ENCODE results near the gene CCDC112.
"Not testable (repeated sequence)": the region's sequence is repeated elsewhere in the genome, so short reads cannot be mapped to it uniquely, and the experiment has no call there.

The CCDC112 gene, protein sequence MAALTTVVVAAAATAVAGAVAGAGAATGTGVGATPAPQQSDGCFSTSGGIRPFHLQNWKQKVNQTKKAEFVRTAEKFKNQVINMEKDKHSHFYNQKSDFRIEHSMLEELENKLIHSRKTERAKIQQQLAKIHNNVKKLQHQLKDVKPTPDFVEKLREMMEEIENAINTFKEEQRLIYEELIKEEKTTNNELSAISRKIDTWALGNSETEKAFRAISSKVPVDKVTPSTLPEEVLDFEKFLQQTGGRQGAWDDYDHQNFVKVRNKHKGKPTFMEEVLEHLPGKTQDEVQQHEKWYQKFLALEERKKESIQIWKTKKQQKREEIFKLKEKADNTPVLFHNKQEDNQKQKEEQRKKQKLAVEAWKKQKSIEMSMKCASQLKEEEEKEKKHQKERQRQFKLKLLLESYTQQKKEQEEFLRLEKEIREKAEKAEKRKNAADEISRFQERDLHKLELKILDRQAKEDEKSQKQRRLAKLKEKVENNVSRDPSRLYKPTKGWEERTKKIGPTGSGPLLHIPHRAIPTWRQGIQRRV

GRCh38 chr5:115296124-115297022 is at the start of gene CCDC112:
Gene CCDC112 (minus strand): TSS chr5:115296654. CDS start chr5:115296543, 111 bp downstream.
- DNase-seq (ENCODE audit: low read depth): peak; percentile 81

GRCh38 chr5:115345344-115345743 is 48.9 kb upstream of the CCDC112 start:
- DNase-seq (ENCODE audit: low read depth): no peak

DNA sequence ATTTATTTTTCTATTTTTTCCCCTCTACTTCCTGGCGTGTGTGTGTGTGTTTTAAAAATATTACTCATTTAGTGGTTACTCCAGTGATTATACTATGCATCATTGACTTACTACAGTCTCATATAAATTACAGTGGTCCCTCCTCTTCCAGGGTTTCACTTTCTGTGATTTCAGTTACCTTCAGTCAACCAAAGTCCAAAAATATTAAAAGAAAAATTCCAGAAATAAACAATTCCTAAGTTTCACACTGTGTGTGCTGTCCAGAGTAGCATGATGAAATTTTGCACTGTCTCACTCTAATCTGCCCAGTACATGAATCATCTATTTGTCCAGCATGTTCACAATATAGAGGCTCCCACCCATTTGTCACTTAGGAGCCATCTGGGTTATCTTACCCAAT is 47.4 kb upstream of the CCDC112 start:
- peak; percentile 57 for DNase-seq (ENCODE audit: low read depth)

GRCh38 chr5:115342590-115343377 is 46.3 kb upstream of the CCDC112 start:
- no peak for DNase-seq (ENCODE audit: low read depth)

- no peak for DNase-seq (ENCODE audit: low read depth)
Observed at GRCh38 chr5:115341745-115342144, 45.3 kb upstream of the CCDC112 start.

- no peak for DNase-seq (ENCODE audit: low read depth)
Observed at GRCh38 chr5:115338851-115339250, 42.4 kb upstream of the CCDC112 start.

- DNase-seq (ENCODE audit: low read depth): no peak
Observed at GRCh38 chr5:115337882-115338281, 41.4 kb upstream of the CCDC112 start.

GRCh38 chr5:115336964-115337363 is 40.5 kb upstream of the CCDC112 start:
- peak; percentile 36 for DNase-seq (ENCODE audit: low read depth)

DNA sequence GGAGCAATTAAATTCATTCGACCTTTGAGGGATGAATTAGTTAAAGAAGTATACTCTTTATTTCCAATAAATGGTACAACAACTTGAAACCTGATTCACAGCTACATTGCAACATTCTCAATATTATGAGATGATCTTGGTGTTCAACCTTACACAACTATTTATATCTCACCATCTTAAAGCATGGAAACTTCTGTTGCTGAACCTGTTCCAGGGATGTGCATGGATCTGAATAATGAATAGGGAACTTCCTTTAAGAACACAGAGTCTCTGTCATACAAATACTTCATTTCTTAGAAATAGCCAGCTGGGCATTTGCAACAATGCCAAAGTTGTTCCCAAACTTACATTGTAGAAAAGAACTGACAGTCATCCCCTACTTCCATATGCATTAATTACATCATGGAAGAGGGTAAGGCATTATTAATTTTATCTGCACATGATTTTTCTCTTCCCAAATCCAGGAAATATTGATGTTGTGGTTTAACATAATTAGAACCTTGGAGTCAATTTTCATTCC is 39.8 kb upstream of the CCDC112 start:
- peak; percentile 75 for DNase-seq (ENCODE audit: low read depth)

DNA sequence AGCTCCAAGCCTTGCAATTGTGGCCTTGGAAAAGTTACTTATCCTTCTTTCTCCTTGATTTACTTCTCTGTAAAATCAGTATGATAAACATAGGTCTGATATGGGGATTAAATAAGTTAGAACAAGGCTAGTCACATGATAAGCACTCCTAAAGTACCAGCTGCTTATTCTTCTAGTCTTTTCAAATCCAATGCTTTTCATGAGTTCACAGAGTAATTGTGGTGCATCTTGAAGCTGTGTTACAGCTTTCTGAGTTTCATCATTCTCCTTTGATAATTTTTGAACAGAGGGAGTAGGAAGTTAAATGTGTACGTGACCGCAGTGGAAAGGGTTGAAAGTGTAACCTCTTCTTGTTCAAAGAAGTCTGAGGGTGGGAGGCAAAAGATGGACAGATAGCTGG is 38.8 kb upstream of the CCDC112 start:
- DNase-seq (ENCODE audit: low read depth): no peak

GRCh38 chr5:115333164-115333563 is 36.7 kb upstream of the CCDC112 start:
- DNase-seq (ENCODE audit: low read depth): peak; percentile 63

DNA sequence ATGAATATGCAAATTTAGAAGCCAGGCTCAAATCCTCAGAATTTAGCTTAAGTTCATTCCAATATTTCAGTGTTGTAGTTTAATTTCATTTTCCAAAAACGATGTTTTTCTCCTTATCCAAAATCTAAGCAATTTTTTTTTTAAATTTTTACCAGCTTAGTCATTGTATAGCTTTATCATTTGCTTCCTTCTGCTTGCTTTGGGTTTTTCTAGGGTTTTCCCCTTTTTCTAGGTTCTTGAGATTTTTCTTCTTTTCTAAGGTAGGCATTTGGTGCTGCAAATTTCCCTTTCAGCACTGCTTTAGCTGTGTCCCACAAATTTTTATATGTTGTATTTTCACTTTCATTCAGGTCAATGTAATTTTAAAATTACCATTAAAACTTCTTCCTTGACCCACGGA is 34.4 kb upstream of the CCDC112 start:
- DNase-seq (ENCODE audit: low read depth): no peak

GRCh38 chr5:115329475-115329874 is 33.0 kb upstream of the CCDC112 start:
- no peak for DNase-seq (ENCODE audit: low read depth)

GRCh38 chr5:115328617-115329274 is 32.3 kb upstream of the CCDC112 start:
- not testable (repeated sequence) for DNase-seq (ENCODE audit: low read depth)

GRCh38 chr5:115325296-115325959 is 29.0 kb upstream of the CCDC112 start:
- no peak for DNase-seq (ENCODE audit: low read depth)

GRCh38 chr5:115324021-115324420 is 27.6 kb upstream of the CCDC112 start:
- no peak for DNase-seq (ENCODE audit: low read depth)

GRCh38 chr5:115322729-115323128 is 26.3 kb upstream of the CCDC112 start:
- DNase-seq (ENCODE audit: low read depth): no peak

DNA sequence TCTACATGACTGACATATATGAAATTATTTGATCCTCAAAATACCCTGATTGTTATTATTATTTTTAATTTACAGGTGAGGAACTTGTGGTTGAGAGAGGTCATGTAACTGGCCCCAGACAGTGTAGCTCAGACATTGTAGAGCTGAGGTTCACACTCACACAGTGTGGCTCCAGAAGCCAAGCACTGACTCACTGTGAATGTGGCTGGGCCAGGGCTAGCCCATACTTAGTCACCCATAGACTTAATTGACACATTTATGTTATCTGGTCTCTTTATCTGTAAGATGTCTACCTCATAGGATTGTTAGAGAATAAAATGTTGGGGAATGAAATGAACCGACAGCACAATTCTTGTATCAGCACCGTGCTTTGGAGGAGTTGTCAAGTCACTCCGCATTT is 24.9 kb upstream of the CCDC112 start:
- no peak for DNase-seq (ENCODE audit: low read depth)

GRCh38 chr5:115320515-115320914 is 24.1 kb upstream of the CCDC112 start:
- DNase-seq (ENCODE audit: low read depth): no peak

GRCh38 chr5:115320006-115320405 is 23.6 kb upstream of the CCDC112 start:
- no peak for DNase-seq (ENCODE audit: low read depth)

DNA sequence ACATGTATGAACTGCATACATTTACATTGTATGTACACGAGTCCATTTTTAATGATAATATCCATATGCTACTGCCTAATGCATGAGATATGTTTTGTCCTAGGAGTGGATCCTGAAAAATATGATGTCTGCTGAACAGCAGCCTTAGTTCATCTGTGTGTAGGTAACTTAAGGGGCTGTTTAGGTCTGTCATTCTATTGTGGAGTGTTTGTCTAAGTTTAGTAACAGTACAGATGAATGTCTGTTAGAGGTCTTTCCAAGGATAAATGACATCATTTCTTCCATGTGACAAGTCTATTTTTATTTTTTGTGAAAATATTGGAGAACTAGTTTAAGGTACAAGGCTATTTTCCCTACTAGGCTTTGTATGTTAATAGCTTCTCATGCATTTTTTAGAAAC is 22.6 kb upstream of the CCDC112 start:
- no peak for DNase-seq (ENCODE audit: low read depth)

Measured in fibroblast of gingiva (primary cell).